K562 (cell line): Measurements from ENCODE around the gene YPEL1. TPM values are rescaled to one million over a fixed set of nuclear protein-coding genes. Genes with fewer than 3 reads are reported as not detected.
A peak's percentile ranks its signal among the peaks of the same experiment; 100 is the strongest.

ENCODE experiments used
- CREM ChIP-seq: IDR thresholded peaks from 2 replicates; pipeline ENCODE4 v1.6.1; 2014; ENCODE audit warnings: antibody characterized with exemption, low read depth
- HMGXB4 ChIP-seq: sonication (generic); formaldehyde crosslinking; IDR thresholded peaks from 2 replicates; pipeline ENCODE4 v1.8.1; 2023; ENCODE audit warnings: mild to moderate bottlenecking, missing genetic modification reagents
- HSF4 ChIP-seq: fragments of 250-450 bp; sonication (Bioruptor Pico); IDR thresholded peaks from 2 replicates; pipeline ENCODE4 v2.1.2; 2022; ENCODE audit warnings: mild to moderate bottlenecking, moderate library complexity, borderline replicate concordance
- MAZ ChIP-seq, 2 experiments: fragments of 450-650 bp in 1 of 2; sonication (generic) in 1 of 2; formaldehyde crosslinking; IDR thresholded peaks in 1 of 2; conservative IDR thresholded peaks in 1 of 2; 2 replicates each; pipeline versions ENCODE4 v1.4.0 to v1.5.0; 2020; ENCODE audit warnings: mild to moderate bottlenecking in 1 of 2, missing genetic modification reagents in 1 of 2
- MECOM ChIP-seq: fragments of 250-450 bp; sonication (Bioruptor Pico); IDR thresholded peaks from 2 replicates; pipeline ENCODE4 v1.8.0; 2022; ENCODE audit warnings: inconsistent platforms
- MXD1 ChIP-seq: fragments of 250-450 bp; sonication (Bioruptor Pico); IDR thresholded peaks from 2 replicates; pipeline ENCODE4 v1.8.0; 2021; ENCODE audit warnings: borderline replicate concordance, mild to moderate bottlenecking, moderate library complexity; ENCODE audit not compliant: poor library complexity, severe bottlenecking
- RHOXF2B ChIP-seq: fragments of 250-450 bp; sonication (Bioruptor Pico); conservative IDR thresholded peaks from 2 replicates; pipeline ENCODE4 v1.5.1; 2021
- STAT5B ChIP-seq: fragments of 250-450 bp; sonication (Bioruptor Pico); IDR thresholded peaks from 2 replicates; pipeline ENCODE4 v1.8.0; 2021; ENCODE audit warnings: mild to moderate bottlenecking, inconsistent platforms
- SUPT5H ChIP-seq: fragments of 450-650 bp; IDR thresholded peaks from 2 replicates; pipeline ENCODE4 v1.6.1; 2016
- UBTF ChIP-seq, 2 experiments: IDR thresholded peaks; 2 replicates each; pipeline ENCODE4 v1.6.1; 2012; ENCODE audit warnings: improper control_type of control experiment in 2 of 2, low read depth in 2 of 2, low read length in 2 of 2, borderline replicate concordance in 1 of 2
- USF1 ChIP-seq: sonication (generic); formaldehyde crosslinking; IDR thresholded peaks from 2 replicates; pipeline ENCODE4 v1.9.0; 2022; ENCODE audit warnings: mild to moderate bottlenecking, missing genetic modification reagents
- ZBTB33 ChIP-seq: sonication (generic); formaldehyde crosslinking; IDR thresholded peaks from 2 replicates; pipeline ENCODE4 v1.8.1; 2023; ENCODE audit warnings: mild to moderate bottlenecking, missing genetic modification reagents
- ZBTB34 ChIP-seq: fragments of 250-450 bp; sonication (Bioruptor Pico); IDR thresholded peaks from 2 replicates; pipeline ENCODE4 v1.8.0; 2021; ENCODE audit warnings: mild to moderate bottlenecking, moderate library complexity
- ZNF395 ChIP-seq: fragments of 200-800 bp; sonication (Bioruptor generic); IDR thresholded peaks from 2 replicates; pipeline ENCODE4 v1.6.1; 2017; ENCODE audit warnings: missing genetic modification characterization, missing compliant biosample characterization
- ZNF589 ChIP-seq: fragments of 200-800 bp; sonication (Bioruptor generic); IDR thresholded peaks from 2 replicates; pipeline ENCODE4 v1.6.1; 2016; ENCODE audit warnings: low read depth, missing genetic modification characterization, missing compliant biosample characterization
- ZNF696 ChIP-seq: fragments of 250-450 bp; sonication (Bioruptor Pico); conservative IDR thresholded peaks from 2 replicates; pipeline ENCODE4 v1.4.0; 2020; ENCODE audit warnings: mild to moderate bottlenecking, moderate library complexity
- polyA plus RNA-seq, 8 experiments: library from polyadenylated mRNA; depleted of rRNA in 4 of 8; stranded (reverse) in 5 of 8; unstranded in 3 of 8; fragments of >200 nt; fragmentation: Nextera tagmentation in 2 of 8; fragmentation: Illumina TruSeq in 1 of 8; extraction: Ambion mirVana in 2 of 8; extraction: Trizol in 1 of 8; gene quantifications; 2 replicates each; pipeline versions ENCODE4 v1.2.1 to v1.2.3, GENCODE V29; 2011 to 2014; ENCODE audit warnings: inconsistent platforms in 1 of 8, missing spikeins in 1 of 8
- total RNA-seq, 7 experiments: library from RNA; depleted of rRNA in 6 of 7; stranded (reverse); fragments of >200 nt in 6 of 7; fragmentation: Illumina TruSeq in 2 of 7; extraction: Trizol in 2 of 7; gene quantifications; 2 replicates each; pipeline versions ENCODE4 v1.2.1 to v1.2.3, GENCODE V29; 2011 to 2021; ENCODE audit warnings: low replicate concordance in 1 of 7

The YPEL1 gene
- total and polyA plus RNA-seq, 9 of the 15 experiments (the other 6 are each of a cell fraction or from before 2014, with no cell fraction given): 0.07 to 2.2 (median 0.46) TPM

GRCh38 chr22:21719024-21719423 lies 16.6 kb downstream of the YPEL1 start (continued):
- TF ChIP-seq ZBTB34 (CRISPR knock-in tag) (no peak), ZNF589 (CRISPR knock-in tag) (no peak), ZNF395 (no peak), SUPT5H (no peak), MXD1 (CRISPR knock-in tag) (no peak), ZNF696 (CRISPR knock-in tag) (no peak), HMGXB4 (CRISPR knock-in tag) (0 out of 2 replicates have a peak, but pooled peaks have one; percentile 34), UBTF (IDR thresholded peaks at IDR 0.05; ENCODE audit: borderline replicate concordance in 1 of 2, low read depth in 2 of 2, low read length in 2 of 2) (peak in 1 of 2 experiments; percentile 49; a peak in 1 of 4 replicates), HSF4 (no peak), CREM (no peak), MAZ (CRISPR knock-in tag; conservative IDR thresholded peaks at IDR 0.05 in 1 of 2, IDR thresholded peaks at IDR 0.05 in 1 of 2) (no peak), STAT5B (CRISPR knock-in tag) (no peak), RHOXF2B (CRISPR knock-in tag) (peak; percentile 80; the same call in 1 of the 2 replicates), USF1 (CRISPR knock-in tag) (peak; percentile 81), MECOM (no peak), ZBTB33 (CRISPR knock-in tag) (no peak)
